B cell (primary cell): ENCODE results near the gene CCDC9B. TPM values are rescaled to one million over a fixed set of nuclear protein-coding genes. Genes with fewer than 3 reads are reported as not detected.
A peak's percentile ranks its signal among the peaks of the same experiment; 100 is the strongest.

Experiments used
- ATAC-seq: fragments of 200-7000 bp; cut with Tn5 transposase; one replicate; pipeline ENCODE4 v1.10.0; 2021; ENCODE audit warnings: low read depth, mild to moderate bottlenecking, moderate number of reproducible peaks, moderate library complexity
- CTCF ChIA-PET: fragments of 350-600 bp; sonication (Branson Sonifier 250); formaldehyde crosslinking; loops from one replicate; lab custom pipeline; 2021; ENCODE audit warnings: antibody characterized with exemption, inconsistent platforms; lab: Charles Lee
- POLR2A ChIA-PET: fragments of 350-600 bp; sonication (Branson Sonifier 250); formaldehyde crosslinking; loops from one replicate; lab custom pipeline; 2021; ENCODE audit warnings: antibody characterized with exemption; lab: Charles Lee
- DNase-seq: peaks from one replicate; pipeline ENCODE4 v3.0.0; 2013
- H2AFZ ChIP-seq: 2 replicates; pipeline ENCODE4 v1.6.1; 2012; ENCODE audit warnings: mild to moderate bottlenecking, low read depth, low read length; ENCODE audit not compliant: insufficient read depth, poor library complexity, severe bottlenecking
- H3K27ac ChIP-seq, 2 donors: 1 replicate in 1 of 2; 2 replicates in 1 of 2; pipeline ENCODE4 v1.5.1; 2012 to 2013; ENCODE audit warnings: low read length in 2 of 2, mild to moderate bottlenecking in 2 of 2, moderate library complexity in 1 of 2
- H3K27me3 ChIP-seq, 4 experiments: fragments of 200-600 bp in 1 of 4; sonication (generic) in 1 of 4; replicated peaks in 1 of 4; 1 replicate in 2 of 4; 2 replicates in 2 of 4; pipeline versions ENCODE4 v1.6.1 to v1.7.0; 2013 to 2016; ENCODE audit warnings: low read length in 3 of 4, mild to moderate bottlenecking in 2 of 4, mixed read lengths in 1 of 4, moderate library complexity in 1 of 4; ENCODE audit not compliant: insufficient read depth in 4 of 4, control insufficient read depth in 3 of 4; ENCODE audit errors: control extremely low read depth in 1 of 4
- H3K36me3 ChIP-seq, 2 experiments: replicated peaks in 1 of 2; 1 replicate in 1 of 2; 2 replicates in 1 of 2; pipeline versions ENCODE4 v1.6.1 to v1.7.1; 2013; ENCODE audit warnings: low read length in 1 of 2; ENCODE audit not compliant: insufficient read depth in 2 of 2, control insufficient read depth in 1 of 2; ENCODE audit errors: control extremely low read depth in 1 of 2, extremely low read depth in 1 of 2
- H3K4me1 ChIP-seq, 2 donors: fragments of 200-600 bp in 1 of 2; sonication (generic) in 1 of 2; 1 replicate in 1 of 2; 2 replicates in 1 of 2; pipeline versions ENCODE4 v1.5.1 to v1.6.1; 2013 to 2017; ENCODE audit warnings: low read length in 2 of 2; ENCODE audit not compliant: control insufficient read depth in 2 of 2, insufficient read depth in 2 of 2
- H3K4me2 ChIP-seq: replicated peaks from 2 replicates; pipeline ENCODE3; 2012; ENCODE audit warnings: mild to moderate bottlenecking, low read depth, low read length; ENCODE audit not compliant: poor library complexity, severe bottlenecking
- H3K4me3 ChIP-seq, 5 experiments: fragments of 200-600 bp in 1 of 5; sonication (generic) in 1 of 5; 1 replicate in 3 of 5; 2 replicates in 2 of 5; pipeline versions ENCODE4 v1.5.1 to v1.7.0; 2011 to 2016; ENCODE audit warnings: low read length in 4 of 5, mild to moderate bottlenecking in 4 of 5, low read depth in 2 of 5, control low read depth in 1 of 5, moderate library complexity in 1 of 5; ENCODE audit not compliant: insufficient read depth in 1 of 5; ENCODE audit errors: control extremely low read depth in 1 of 5, extremely low read depth in 1 of 5
- H3K79me2 ChIP-seq: fragments of 200-600 bp; sonication (generic); one replicate; pipeline ENCODE4 v1.6.0; 2016; ENCODE audit warnings: low read length; ENCODE audit not compliant: control insufficient read depth, insufficient read depth
- H3K9ac ChIP-seq: fragments of 200-600 bp; sonication (generic); 2 replicates; pipeline ENCODE4 v1.6.1; 2017; ENCODE audit warnings: mild to moderate bottlenecking, low read length, moderate library complexity
- H3K9me3 ChIP-seq, 3 donors: one replicate each; pipeline versions ENCODE4 v1.6.1 to v1.7.1; 2013; ENCODE audit warnings: low read length in 2 of 3; ENCODE audit not compliant: control insufficient read depth in 2 of 3, insufficient read depth in 1 of 3; ENCODE audit errors: control extremely low read depth in 1 of 3
- H4K20me1 ChIP-seq: 2 replicates; pipeline ENCODE4 v1.6.0; 2012; ENCODE audit warnings: mild to moderate bottlenecking, low read length; ENCODE audit not compliant: insufficient read depth, control insufficient read depth, poor library complexity, severe bottlenecking
- H3K27ac Mint-ChIP-seq: one replicate; pipeline ENCODE4 v1.8.0; 2021; ENCODE audit warnings: mixed read lengths
- H3K27me3 Mint-ChIP-seq: one replicate; pipeline ENCODE4 v1.8.0; 2021; ENCODE audit warnings: mixed read lengths
- H3K4me1 Mint-ChIP-seq: one replicate; pipeline ENCODE4 v1.8.0; 2021; ENCODE audit warnings: mixed read lengths
- H3K4me3 Mint-ChIP-seq: one replicate; pipeline ENCODE4 v1.8.0; 2021; ENCODE audit warnings: mixed read lengths
- H3K9me3 Mint-ChIP-seq: one replicate; pipeline ENCODE4 v1.8.0; 2022; ENCODE audit warnings: mixed read lengths; ENCODE audit not compliant: insufficient read depth
- CTCF ChIP-seq: fragments of 200-600 bp; IDR thresholded peaks from one replicate; pipeline ENCODE4 v1.8.0; 2022; ENCODE audit warnings: antibody characterized with exemption, mild to moderate bottlenecking
- EZH2 ChIP-seq: IDR thresholded peaks from 2 replicates; pipeline ENCODE4 v1.6.1; 2012; ENCODE audit warnings: borderline replicate concordance, low read depth, mild to moderate bottlenecking, moderate library complexity, low read length; ENCODE audit not compliant: insufficient read depth, poor library complexity, severe bottlenecking
- WGBS: methylation state at CpG from one replicate; pipeline ENCODE4 v1.1.5; 2013; ENCODE audit warnings: missing lambda C conversion rate; ENCODE audit not compliant: insufficient coverage; 5-methylcytosine and 5-hydroxymethylcytosine counted together
- intact Hi-C: fragments of 100-400 bp; cut with micrococcal nuclease; formaldehyde crosslinking; loops from one replicate; pipeline ENCODE4 v1.10.0; 2022
- polyA plus RNA-seq: library from polyadenylated mRNA; depleted of rRNA; stranded (reverse); fragments of >200 nt; gene quantifications from 2 replicates; pipeline ENCODE4 v1.2.3, GENCODE V29; 2012
- total RNA-seq, 2 donors: library from RNA; stranded (reverse); fragments of 120-200 nt in 1 of 2; gene quantifications; 1 replicate in 1 of 2; 2 replicates in 1 of 2; pipeline versions ENCODE4 v1.2.3 to v1.2.4, GENCODE V29; 2013 to 2022

The CCDC9B gene
- total and polyA plus RNA-seq, 2 donors (not counting 1 experiment from before 2014, with no cell fraction given): 1.6 to 2.4 TPM

DNA sequence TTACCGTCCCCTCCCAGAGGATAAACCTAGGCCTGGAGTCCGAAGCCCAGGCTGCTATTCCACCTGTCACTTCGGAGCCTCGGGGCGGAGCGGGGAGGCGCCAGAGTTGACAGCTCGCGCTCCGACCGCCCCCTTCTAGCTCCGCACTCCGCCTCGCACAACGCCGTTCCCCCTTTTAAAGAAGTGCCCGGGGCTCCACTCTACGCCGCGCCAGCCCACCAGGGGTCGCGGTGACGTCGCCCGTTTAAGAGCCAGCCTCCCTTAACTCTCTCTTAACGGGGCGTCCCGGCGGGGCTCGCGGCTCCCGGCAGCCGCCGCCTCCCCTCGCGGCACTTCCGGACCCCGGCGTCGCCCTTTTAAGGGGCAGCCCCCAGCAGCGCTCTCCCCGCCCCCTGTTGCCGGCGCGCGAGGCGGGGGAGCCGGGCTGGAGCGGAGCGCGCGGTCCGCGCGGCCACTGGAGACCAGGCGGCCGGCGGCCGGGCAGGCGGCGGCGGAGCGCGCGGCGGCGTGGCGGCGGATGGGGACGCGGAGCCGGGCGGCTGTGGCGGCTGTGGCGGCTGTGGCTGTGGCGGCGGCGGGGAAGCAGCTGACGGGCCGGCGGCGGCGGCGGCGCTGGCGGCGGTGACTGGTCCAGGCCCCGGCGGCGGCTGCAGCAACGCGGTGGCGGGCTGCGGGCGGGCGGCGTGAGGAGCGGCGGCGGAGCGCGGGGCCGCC, 17.3 kb downstream of the CCDC9B start, which contains the start of gene INAFM2:
Gene INAFM2, plus strand, starts transcription at position 454 of the 714 bp plus-strand sequence. CDS start 364 bp downstream, outside the sequence.
- H3K4me1 Mint-ChIP-seq: peaks cover 29% of the 10 kb centered on the region
- peaks cover 0 to 2% (median 0%) of the 10 kb centered on the region in 4 experiments for H3K27me3 ChIP-seq
- ChIA-PET POLR2A (interaction anchor here (0.5 to 1.4 kb wide), 6 partner anchors 9 to 370 kb away, joined by 3 to 14 read pairs (median 4); partner anchors contain the start of gene PLCB2), CTCF (interaction anchor here (0.7 to 8.5 kb wide), 17 partner anchors 12 to 908 kb away, joined by 3 to 221 read pairs (median 4); partner anchors contain the start of genes CCDC9B, CHP1, EIF2AK4 and KNSTRN)
- under 1% methylated on average over 103 of the region's 103 CpGs for WGBS
- ATAC-seq: peak; percentile 89
- no peaks in the 10 kb centered on the region for H3K36me3 ChIP-seq
- peak within 1 kb of the TSS; percentile 66 for H3K9ac ChIP-seq
- peak; percentile 97 for DNase-seq
- H3K27me3 Mint-ChIP-seq: no peaks in the 10 kb centered on the region
- peak within 1 kb of the TSS in 1 of 2 donors; percentile 10 for H3K27ac ChIP-seq
- H3K79me2 ChIP-seq: no peaks in the 10 kb centered on the region
- intact Hi-C loops: loop anchor here (1.0 to 5.0 kb wide), 11 partner anchors 15 to 907 kb away; partner anchors contain the start of genes ANKRD63, BMF, BUB1B and CHP1
- no peak within 1 kb of the TSS for H3K27ac Mint-ChIP-seq
- H3K4me1 ChIP-seq: peaks cover 21 to 26% of the 10 kb centered on the region in 2 donors
- H3K4me3 ChIP-seq: peak within 1 kb of the TSS; percentile 25 to 71 (median 59)
- H3K4me3 Mint-ChIP-seq: peak within 1 kb of the TSS; percentile 85
- H4K20me1 ChIP-seq: no peaks in the 10 kb centered on the region
- no peaks in the 10 kb centered on the region for H3K9me3 Mint-ChIP-seq
- peaks cover 0 to 2% (median 0%) of the 10 kb centered on the region in 3 donors for H3K9me3 ChIP-seq
- H3K4me2 ChIP-seq: peak within 1 kb of the TSS; percentile 92
- H2AFZ ChIP-seq: peak within 1 kb of the TSS; percentile 63
- TF ChIP-seq EZH2 (no peak), CTCF (peak; percentile 75)
